ENCODE measurements around the gene TSHZ2. TPM values are rescaled to one million over a fixed set of nuclear protein-coding genes. Genes with fewer than 3 reads are reported as not detected.

Gene TSHZ2
- total RNA-seq, 1 experiment from 2014 or later, result 2.3 TPM

- Mint-ChIP-seq H3K9me3 (ENCODE audit: unreplicated experiment) (peaks cover 8% of the 10 kb centered on the region), H3K27me3 (ENCODE audit: insufficient read depth, unreplicated experiment) (no peaks in the 10 kb centered on the region), H3K36me3 (ENCODE audit: insufficient read depth, unreplicated experiment) (no peaks in the 10 kb centered on the region), H3K4me1 (ENCODE audit: insufficient read depth, unreplicated experiment) (no peaks in the 10 kb centered on the region), H3K4me3 (ENCODE audit: unreplicated experiment) (no peak overlapping the region), H3K27ac (ENCODE audit: low read depth, unreplicated experiment) (no peak overlapping the region)
- ChIA-PET CTCF (no interaction called here), POLR2A (no interaction called here)
- intact Hi-C loops (cut with micrococcal nuclease), result no loop called here
- DNase-seq (ENCODE audit: unreplicated experiment), result no peak
- no TSS peak for BruUV-seq (replicated peaks)
- no peak for TF ChIP-seq CTCF (IDR thresholded peaks at IDR 0.05; ENCODE audit: unreplicated experiment)
These were observed 434.4 kb downstream of the TSHZ2 start for GRCh38 chr20:53406580-53406979.

- no peak for DNase-seq (ENCODE audit: unreplicated experiment)
- Mint-ChIP-seq H3K27me3 (ENCODE audit: insufficient read depth, unreplicated experiment) (no peaks in the 10 kb centered on the region), H3K9me3 (ENCODE audit: unreplicated experiment) (peaks cover 8% of the 10 kb centered on the region), H3K27ac (ENCODE audit: low read depth, unreplicated experiment) (no peak overlapping the region), H3K4me3 (ENCODE audit: unreplicated experiment) (no peak overlapping the region), H3K36me3 (ENCODE audit: insufficient read depth, unreplicated experiment) (no peaks in the 10 kb centered on the region), H3K4me1 (ENCODE audit: insufficient read depth, unreplicated experiment) (no peaks in the 10 kb centered on the region)
- intact Hi-C loops (cut with micrococcal nuclease), result no loop called here
- ChIA-PET POLR2A (no interaction called here), CTCF (interaction anchor here (0.7 to 1.2 kb wide), 2 partner anchors 11 to 1286 kb away, joined by 3 read pairs; no protein-coding TSS in a partner anchor)
- BruUV-seq (replicated peaks), result no TSS peak
- TF ChIP-seq CTCF (IDR thresholded peaks at IDR 0.05; ENCODE audit: unreplicated experiment), result no peak
These were observed 436.7 kb downstream of the TSHZ2 start for GRCh38 chr20:53408691-53409446.

GRCh38 chr20:53409447-53409717, 437.2 kb downstream of the TSHZ2 start:
- H3K27ac Mint-ChIP-seq (ENCODE audit: low read depth, unreplicated experiment), result no peak overlapping the region
- no peak for DNase-seq (ENCODE audit: unreplicated experiment)
- no peaks in the 10 kb centered on the region for H3K36me3 Mint-ChIP-seq (ENCODE audit: insufficient read depth, unreplicated experiment)
- ChIA-PET POLR2A (no interaction called here), CTCF (interaction anchor here (0.7 to 1.2 kb wide), 2 partner anchors 10 to 1287 kb away, joined by 3 read pairs; no protein-coding TSS in a partner anchor)
- peaks cover 8% of the 10 kb centered on the region for H3K9me3 Mint-ChIP-seq (ENCODE audit: unreplicated experiment)
- H3K4me1 Mint-ChIP-seq (ENCODE audit: insufficient read depth, unreplicated experiment), result no peaks in the 10 kb centered on the region
- BruUV-seq (replicated peaks), result no TSS peak
- TF ChIP-seq CTCF (IDR thresholded peaks at IDR 0.05; ENCODE audit: unreplicated experiment), result no peak
- no peak overlapping the region for H3K4me3 Mint-ChIP-seq (ENCODE audit: unreplicated experiment)
- H3K27me3 Mint-ChIP-seq (ENCODE audit: insufficient read depth, unreplicated experiment), result no peaks in the 10 kb centered on the region
- intact Hi-C loops (cut with micrococcal nuclease), result no loop called here

- Mint-ChIP-seq H3K27me3 (ENCODE audit: insufficient read depth, unreplicated experiment) (no peaks in the 10 kb centered on the region), H3K9me3 (ENCODE audit: unreplicated experiment) (peaks cover 2% of the 10 kb centered on the region), H3K36me3 (ENCODE audit: insufficient read depth, unreplicated experiment) (no peaks in the 10 kb centered on the region), H3K4me3 (ENCODE audit: unreplicated experiment) (no peak overlapping the region), H3K4me1 (ENCODE audit: insufficient read depth, unreplicated experiment) (no peaks in the 10 kb centered on the region), H3K27ac (ENCODE audit: low read depth, unreplicated experiment) (no peak overlapping the region)
- ChIA-PET POLR2A (interaction anchor here (0.7 to 1.2 kb wide), 2 partner anchors 136 to 213 kb away, joined by 3 to 4 read pairs; no protein-coding TSS in a partner anchor), CTCF (no interaction called here)
- no peak for DNase-seq (ENCODE audit: unreplicated experiment)
- no peak for TF ChIP-seq CTCF (IDR thresholded peaks at IDR 0.05; ENCODE audit: unreplicated experiment)
- intact Hi-C loops (cut with micrococcal nuclease), result no loop called here
- BruUV-seq (replicated peaks), result no TSS peak
These were observed 439.0 kb downstream of the TSHZ2 start for GRCh38 chr20:53411129-53411528.
